Caco-2 (cell line): Measurements from ENCODE around the gene CNN3. TPM values are rescaled to one million over a fixed set of nuclear protein-coding genes. Genes with fewer than 3 reads are reported as not detected.

Source experiments
- BruUV-seq: library from RNA; stranded (reverse); fragments of 400-500 nt; replicated peaks from 2 replicates; lab custom pipeline; 2021; lab: Mats Ljungman, UMichigan
- CTCF ChIA-PET: fragments of 300-600 bp; sonication (Branson Sonifier 250); formaldehyde crosslinking; loops from one replicate; lab custom pipeline; 2022; ENCODE audit warnings: antibody characterized with exemption; lab: Charles Lee
- POLR2A ChIA-PET: fragments of 300-600 bp; sonication (Branson Sonifier 250); formaldehyde crosslinking; loops from one replicate; lab custom pipeline; 2022; ENCODE audit warnings: antibody characterized with exemption; lab: Charles Lee
- DNase-seq, 2 experiments: peaks; one replicate each; pipeline versions ENCODE4 v3.0.0 to v3.0.0-alpha.2; 2020 to 2022
- H3K27me3 ChIP-seq: replicated peaks from 2 replicates; pipeline ENCODE4 v1.6.0; 2011; ENCODE audit warnings: low read length; ENCODE audit not compliant: control insufficient read depth, insufficient read depth
- H3K36me3 ChIP-seq: 2 replicates; pipeline ENCODE4 v1.5.1; 2011; ENCODE audit warnings: low read length; ENCODE audit not compliant: control insufficient read depth, insufficient read depth
- H3K4me1 ChIP-seq: fragments of 250-450 bp; sonication (Bioruptor Pico); 2 replicates; pipeline ENCODE4 v1.5.1; 2020; ENCODE audit warnings: mild to moderate bottlenecking
- H3K4me3 ChIP-seq: 2 replicates; pipeline ENCODE4 v1.5.1; 2011; ENCODE audit warnings: low read depth, mild to moderate bottlenecking, control low read depth, low read length
- H3K9me3 ChIP-seq: fragments of 250-450 bp; sonication (Bioruptor Pico); 2 replicates; pipeline ENCODE4 v1.5.1; 2020; ENCODE audit warnings: mild to moderate bottlenecking, moderate library complexity
- H3K27ac Mint-ChIP-seq: one replicate; pipeline ENCODE4 v1.8.0; 2022; ENCODE audit warnings: mixed read lengths; ENCODE audit not compliant: unreplicated experiment
- H3K27me3 Mint-ChIP-seq: one replicate; pipeline ENCODE4 v1.8.0; 2022; ENCODE audit warnings: mixed read lengths; ENCODE audit not compliant: insufficient read depth, unreplicated experiment
- H3K36me3 Mint-ChIP-seq: one replicate; pipeline ENCODE4 v1.8.0; 2022; ENCODE audit warnings: mild to moderate bottlenecking, mixed read lengths; ENCODE audit not compliant: insufficient read depth, unreplicated experiment
- H3K4me1 Mint-ChIP-seq: one replicate; pipeline ENCODE4 v1.8.0; 2022; ENCODE audit warnings: low read depth, mixed read lengths; ENCODE audit not compliant: unreplicated experiment
- H3K4me3 Mint-ChIP-seq: one replicate; pipeline ENCODE4 v1.8.0; 2022; ENCODE audit warnings: mild to moderate bottlenecking, moderate library complexity, mixed read lengths; ENCODE audit not compliant: unreplicated experiment
- H3K9me3 Mint-ChIP-seq: one replicate; pipeline ENCODE4 v1.8.0; 2022; ENCODE audit warnings: mixed read lengths; ENCODE audit not compliant: unreplicated experiment
- intact Hi-C: fragments of 100-400 bp; cut with micrococcal nuclease; formaldehyde crosslinking; loops from one replicate; pipeline ENCODE4 v1.10.0; 2022; ENCODE audit not compliant: unreplicated experiment
- total RNA-seq: library from RNA; stranded (reverse); gene quantifications from 2 replicates; pipeline ENCODE4 v1.2.3, GENCODE V29; 2022
- TF ChIP-seq, protein P1 (sequence below), 2 experiments: fragments of 200-600 bp in 1 of 2; IDR thresholded peaks; 1 replicate in 1 of 2; 2 replicates in 1 of 2; pipeline versions ENCODE4 v1.5.1 to v1.8.0; 2011 to 2022; ENCODE audit warnings: antibody characterized with exemption in 1 of 2, control low read depth in 1 of 2, inconsistent platforms in 1 of 2, low read depth in 1 of 2, low read length in 1 of 2, mild to moderate bottlenecking in 1 of 2, moderate library complexity in 1 of 2; ENCODE audit not compliant: insufficient read depth in 1 of 2, severe bottlenecking in 1 of 2, unreplicated experiment in 1 of 2

Gene CNN3
- total RNA-seq, 1 experiment from 2014 or later, result 329 TPM

GRCh38 chr1:94863297-94863911 is 63.5 kb downstream of the CNN3 start:
- Mint-ChIP-seq H3K4me1 (peaks cover 43% of the 10 kb centered on the region), H3K36me3 (peaks cover 14% of the 10 kb centered on the region), H3K4me3 (peak overlapping the region; percentile 64), H3K27ac (peak overlapping the region; percentile 76), H3K27me3 (no peaks in the 10 kb centered on the region), H3K9me3 (no peaks in the 10 kb centered on the region)
- H3K27me3 ChIP-seq, result no peaks in the 10 kb centered on the region
- ChIA-PET POLR2A (no interaction called here), CTCF (interaction anchor here (1.7 to 2.3 kb wide), 2 partner anchors 9 to 180 kb away, joined by 4 to 10 read pairs; no protein-coding TSS in a partner anchor)
- intact Hi-C loops, result loop anchor here (5.0 kb wide), 1 partner anchor 64 kb away; the partner anchor contains the start of gene CNN3
- peaks cover 41% of the 10 kb centered on the region for H3K4me1 ChIP-seq
- BruUV-seq, result TSS peak; percentile 66
- no peaks in the 10 kb centered on the region for H3K9me3 ChIP-seq
- no peaks in the 10 kb centered on the region for H3K36me3 ChIP-seq
- H3K4me3 ChIP-seq, result no peak overlapping the region
- TF ChIP-seq, protein P1, sequence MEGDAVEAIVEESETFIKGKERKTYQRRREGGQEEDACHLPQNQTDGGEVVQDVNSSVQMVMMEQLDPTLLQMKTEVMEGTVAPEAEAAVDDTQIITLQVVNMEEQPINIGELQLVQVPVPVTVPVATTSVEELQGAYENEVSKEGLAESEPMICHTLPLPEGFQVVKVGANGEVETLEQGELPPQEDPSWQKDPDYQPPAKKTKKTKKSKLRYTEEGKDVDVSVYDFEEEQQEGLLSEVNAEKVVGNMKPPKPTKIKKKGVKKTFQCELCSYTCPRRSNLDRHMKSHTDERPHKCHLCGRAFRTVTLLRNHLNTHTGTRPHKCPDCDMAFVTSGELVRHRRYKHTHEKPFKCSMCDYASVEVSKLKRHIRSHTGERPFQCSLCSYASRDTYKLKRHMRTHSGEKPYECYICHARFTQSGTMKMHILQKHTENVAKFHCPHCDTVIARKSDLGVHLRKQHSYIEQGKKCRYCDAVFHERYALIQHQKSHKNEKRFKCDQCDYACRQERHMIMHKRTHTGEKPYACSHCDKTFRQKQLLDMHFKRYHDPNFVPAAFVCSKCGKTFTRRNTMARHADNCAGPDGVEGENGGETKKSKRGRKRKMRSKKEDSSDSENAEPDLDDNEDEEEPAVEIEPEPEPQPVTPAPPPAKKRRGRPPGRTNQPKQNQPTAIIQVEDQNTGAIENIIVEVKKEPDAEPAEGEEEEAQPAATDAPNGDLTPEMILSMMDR (IDR thresholded peaks at IDR 0.05; ENCODE audit: insufficient read depth in 1 of 2, low read depth in 1 of 2, low read length in 1 of 2, severe bottlenecking in 1 of 2, unreplicated experiment in 1 of 2), result no peak
- no peak for DNase-seq

GRCh38 chr1:94862718-94863117 is 64.2 kb downstream of the CNN3 start:
- BruUV-seq, result no TSS peak
- Histone ChIP-seq H3K27me3 (no peaks in the 10 kb centered on the region), H3K36me3 (no peaks in the 10 kb centered on the region), H3K9me3 (no peaks in the 10 kb centered on the region), H3K4me3 (no peak overlapping the region), H3K4me1 (peaks cover 41% of the 10 kb centered on the region)
- H3K4me1 Mint-ChIP-seq, result peaks cover 43% of the 10 kb centered on the region
- H3K27ac Mint-ChIP-seq, result peak overlapping the region; percentile 76
- H3K4me3 Mint-ChIP-seq, result no peak overlapping the region
- no peaks in the 10 kb centered on the region for H3K9me3 Mint-ChIP-seq
- ChIA-PET POLR2A (no interaction called here), CTCF (interaction anchor here (1.7 to 2.3 kb wide), 2 partner anchors 8 to 181 kb away, joined by 4 to 10 read pairs; no protein-coding TSS in a partner anchor)
- TF ChIP-seq, protein P1 (IDR thresholded peaks at IDR 0.05; ENCODE audit: insufficient read depth in 1 of 2, low read depth in 1 of 2, low read length in 1 of 2, severe bottlenecking in 1 of 2, unreplicated experiment in 1 of 2), result no peak
- intact Hi-C loops, result loop anchor here (5.0 kb wide), 1 partner anchor 65 kb away; the partner anchor contains the start of gene CNN3
- no peak for DNase-seq
- H3K36me3 Mint-ChIP-seq, result peaks cover 14% of the 10 kb centered on the region
- no peaks in the 10 kb centered on the region for H3K27me3 Mint-ChIP-seq

DNA sequence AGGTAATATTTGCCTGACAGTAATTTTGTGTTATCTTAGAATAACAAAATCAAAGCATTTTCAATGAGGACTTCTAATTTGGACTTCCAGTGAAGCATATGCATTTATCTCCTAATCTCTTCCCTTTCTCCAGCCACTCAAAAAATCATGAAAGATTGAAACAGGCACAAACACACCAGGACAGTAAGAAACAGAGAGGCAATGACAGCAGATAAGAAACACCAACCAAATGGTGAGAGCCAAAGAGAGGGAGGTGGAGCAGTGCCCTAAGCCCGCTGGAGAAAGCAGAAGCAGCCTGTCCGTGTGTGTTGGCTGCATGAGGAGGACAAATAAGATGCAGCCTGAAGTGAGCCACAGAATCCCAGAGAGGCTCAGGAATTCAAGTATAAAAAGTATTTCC is 67.7 kb downstream of the CNN3 start:
- no peak overlapping the region for H3K4me3 ChIP-seq
- no peaks in the 10 kb centered on the region for H3K27me3 ChIP-seq
- no peak overlapping the region for H3K27ac Mint-ChIP-seq
- CTCF ChIA-PET, result interaction anchor here (1.3 kb wide), 1 partner anchor 184 kb away, joined by 3 read pairs; no protein-coding TSS in a partner anchor
- H3K36me3 ChIP-seq, result peaks cover under 1% of the 10 kb centered on the region; the same call in 1 of the 2 replicates
- BruUV-seq, result no TSS peak
- DNase-seq, result no peak
- no peaks in the 10 kb centered on the region for H3K27me3 Mint-ChIP-seq
- H3K4me3 Mint-ChIP-seq, result no peak overlapping the region
- peaks cover 5% of the 10 kb centered on the region for H3K36me3 Mint-ChIP-seq
- H3K4me1 ChIP-seq, result peaks cover 34% of the 10 kb centered on the region
- intact Hi-C loops, result no loop called here
- H3K9me3 ChIP-seq, result no peaks in the 10 kb centered on the region
- TF ChIP-seq, protein P1 (IDR thresholded peaks at IDR 0.05; ENCODE audit: insufficient read depth in 1 of 2, low read depth in 1 of 2, low read length in 1 of 2, severe bottlenecking in 1 of 2, unreplicated experiment in 1 of 2), result no peak
- POLR2A ChIA-PET, result no interaction called here
- no peaks in the 10 kb centered on the region for H3K9me3 Mint-ChIP-seq
- peaks cover 30% of the 10 kb centered on the region for H3K4me1 Mint-ChIP-seq
